B cell (primary cell): ENCODE data around the gene CENPX. TPM values are rescaled to one million over a fixed set of nuclear protein-coding genes. Genes with fewer than 3 reads are reported as not detected.
A peak's percentile ranks its signal among the peaks of the same experiment; 100 is the strongest.

Experiments
- ATAC-seq: fragments of 200-7000 bp; cut with Tn5 transposase; one replicate; pipeline ENCODE4 v1.10.0; 2021; ENCODE audit warnings: low read depth, mild to moderate bottlenecking, moderate number of reproducible peaks, moderate library complexity
- CTCF ChIA-PET: fragments of 350-600 bp; sonication (Branson Sonifier 250); formaldehyde crosslinking; loops from one replicate; lab custom pipeline; 2021; ENCODE audit warnings: antibody characterized with exemption, inconsistent platforms; lab: Charles Lee
- POLR2A ChIA-PET: fragments of 350-600 bp; sonication (Branson Sonifier 250); formaldehyde crosslinking; loops from one replicate; lab custom pipeline; 2021; ENCODE audit warnings: antibody characterized with exemption; lab: Charles Lee
- DNase-seq: peaks from one replicate; pipeline ENCODE4 v3.0.0; 2013
- H2AFZ ChIP-seq: 2 replicates; pipeline ENCODE4 v1.6.1; 2012; ENCODE audit warnings: mild to moderate bottlenecking, low read depth, low read length; ENCODE audit not compliant: insufficient read depth, poor library complexity, severe bottlenecking
- H3K27ac ChIP-seq, 2 donors: 1 replicate in 1 of 2; 2 replicates in 1 of 2; pipeline ENCODE4 v1.5.1; 2012 to 2013; ENCODE audit warnings: low read length in 2 of 2, mild to moderate bottlenecking in 2 of 2, moderate library complexity in 1 of 2
- H3K27me3 ChIP-seq, 4 experiments: fragments of 200-600 bp in 1 of 4; sonication (generic) in 1 of 4; replicated peaks in 1 of 4; 1 replicate in 2 of 4; 2 replicates in 2 of 4; pipeline versions ENCODE4 v1.6.1 to v1.7.0; 2013 to 2016; ENCODE audit warnings: low read length in 3 of 4, mild to moderate bottlenecking in 2 of 4, mixed read lengths in 1 of 4, moderate library complexity in 1 of 4; ENCODE audit not compliant: insufficient read depth in 4 of 4, control insufficient read depth in 3 of 4; ENCODE audit errors: control extremely low read depth in 1 of 4
- H3K36me3 ChIP-seq, 2 experiments: replicated peaks in 1 of 2; 1 replicate in 1 of 2; 2 replicates in 1 of 2; pipeline versions ENCODE4 v1.6.1 to v1.7.1; 2013; ENCODE audit warnings: low read length in 1 of 2; ENCODE audit not compliant: insufficient read depth in 2 of 2, control insufficient read depth in 1 of 2; ENCODE audit errors: control extremely low read depth in 1 of 2, extremely low read depth in 1 of 2
- H3K4me1 ChIP-seq, 2 donors: fragments of 200-600 bp in 1 of 2; sonication (generic) in 1 of 2; 1 replicate in 1 of 2; 2 replicates in 1 of 2; pipeline versions ENCODE4 v1.5.1 to v1.6.1; 2013 to 2017; ENCODE audit warnings: low read length in 2 of 2; ENCODE audit not compliant: control insufficient read depth in 2 of 2, insufficient read depth in 2 of 2
- H3K4me2 ChIP-seq: replicated peaks from 2 replicates; pipeline ENCODE3; 2012; ENCODE audit warnings: mild to moderate bottlenecking, low read depth, low read length; ENCODE audit not compliant: poor library complexity, severe bottlenecking
- H3K4me3 ChIP-seq, 5 experiments: fragments of 200-600 bp in 1 of 5; sonication (generic) in 1 of 5; 1 replicate in 3 of 5; 2 replicates in 2 of 5; pipeline versions ENCODE4 v1.5.1 to v1.7.0; 2011 to 2016; ENCODE audit warnings: low read length in 4 of 5, mild to moderate bottlenecking in 4 of 5, low read depth in 2 of 5, control low read depth in 1 of 5, moderate library complexity in 1 of 5; ENCODE audit not compliant: insufficient read depth in 1 of 5; ENCODE audit errors: control extremely low read depth in 1 of 5, extremely low read depth in 1 of 5
- H3K79me2 ChIP-seq: fragments of 200-600 bp; sonication (generic); one replicate; pipeline ENCODE4 v1.6.0; 2016; ENCODE audit warnings: low read length; ENCODE audit not compliant: control insufficient read depth, insufficient read depth
- H3K9ac ChIP-seq: fragments of 200-600 bp; sonication (generic); 2 replicates; pipeline ENCODE4 v1.6.1; 2017; ENCODE audit warnings: mild to moderate bottlenecking, low read length, moderate library complexity
- H3K9me3 ChIP-seq, 3 donors: one replicate each; pipeline versions ENCODE4 v1.6.1 to v1.7.1; 2013; ENCODE audit warnings: low read length in 2 of 3; ENCODE audit not compliant: control insufficient read depth in 2 of 3, insufficient read depth in 1 of 3; ENCODE audit errors: control extremely low read depth in 1 of 3
- H4K20me1 ChIP-seq: 2 replicates; pipeline ENCODE4 v1.6.0; 2012; ENCODE audit warnings: mild to moderate bottlenecking, low read length; ENCODE audit not compliant: insufficient read depth, control insufficient read depth, poor library complexity, severe bottlenecking
- H3K27ac Mint-ChIP-seq: one replicate; pipeline ENCODE4 v1.8.0; 2021; ENCODE audit warnings: mixed read lengths
- H3K27me3 Mint-ChIP-seq: one replicate; pipeline ENCODE4 v1.8.0; 2021; ENCODE audit warnings: mixed read lengths
- H3K4me1 Mint-ChIP-seq: one replicate; pipeline ENCODE4 v1.8.0; 2021; ENCODE audit warnings: mixed read lengths
- H3K4me3 Mint-ChIP-seq: one replicate; pipeline ENCODE4 v1.8.0; 2021; ENCODE audit warnings: mixed read lengths
- H3K9me3 Mint-ChIP-seq: one replicate; pipeline ENCODE4 v1.8.0; 2022; ENCODE audit warnings: mixed read lengths; ENCODE audit not compliant: insufficient read depth
- EZH2 ChIP-seq: IDR thresholded peaks from 2 replicates; pipeline ENCODE4 v1.6.1; 2012; ENCODE audit warnings: borderline replicate concordance, low read depth, mild to moderate bottlenecking, moderate library complexity, low read length; ENCODE audit not compliant: insufficient read depth, poor library complexity, severe bottlenecking
- WGBS: methylation state at CpG from one replicate; pipeline ENCODE4 v1.1.5; 2013; ENCODE audit warnings: missing lambda C conversion rate; ENCODE audit not compliant: insufficient coverage; 5-methylcytosine and 5-hydroxymethylcytosine counted together
- intact Hi-C: fragments of 100-400 bp; cut with micrococcal nuclease; formaldehyde crosslinking; loops from one replicate; pipeline ENCODE4 v1.10.0; 2022
- polyA plus RNA-seq: library from polyadenylated mRNA; depleted of rRNA; stranded (reverse); fragments of >200 nt; gene quantifications from 2 replicates; pipeline ENCODE4 v1.2.3, GENCODE V29; 2012
- total RNA-seq, 2 donors: library from RNA; stranded (reverse); fragments of 120-200 nt in 1 of 2; gene quantifications; 1 replicate in 1 of 2; 2 replicates in 1 of 2; pipeline versions ENCODE4 v1.2.3 to v1.2.4, GENCODE V29; 2013 to 2022
- TF ChIP-seq, protein P1 (sequence below): fragments of 200-600 bp; IDR thresholded peaks from one replicate; pipeline ENCODE4 v1.8.0; 2022; ENCODE audit warnings: antibody characterized with exemption, mild to moderate bottlenecking

Gene CENPX
- total and polyA plus RNA-seq, 2 donors (not counting 1 experiment from before 2014, with no cell fraction given): 37.0 to 40.1 TPM

DNA sequence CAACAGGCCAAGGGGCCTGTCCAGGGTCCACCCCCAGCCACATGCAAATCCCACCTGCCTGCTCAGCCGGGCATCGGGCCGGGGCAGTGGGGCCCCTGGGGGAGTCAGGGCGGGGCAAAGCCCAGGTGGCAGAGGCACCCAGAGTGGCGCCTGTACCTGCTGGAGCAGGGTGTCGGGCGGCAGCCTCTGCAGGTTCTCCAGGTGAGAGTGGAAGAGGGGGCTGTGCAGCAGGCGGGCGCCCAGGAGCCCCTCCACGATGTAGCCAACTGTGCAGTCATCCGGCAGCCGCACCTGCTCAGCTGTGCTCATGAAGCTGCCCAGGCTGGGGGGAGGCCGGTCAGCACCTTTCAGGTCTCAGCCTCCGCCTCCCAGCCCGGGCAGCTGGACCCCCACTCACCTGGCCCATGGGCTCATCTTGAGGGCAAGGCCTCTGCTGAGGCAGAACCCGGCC, 26.9 kb upstream of the CENPX start:
- Mint-ChIP-seq H3K9me3 (no peaks in the 10 kb centered on the region), H3K27me3 (no peaks in the 10 kb centered on the region), H3K4me3 (peak overlapping the region; percentile 54), H3K4me1 (peaks cover 14% of the 10 kb centered on the region), H3K27ac (no peak overlapping the region)
- H3K4me1 ChIP-seq: peaks cover 20 to 34% of the 10 kb centered on the region in 2 donors
- no peak for ATAC-seq
- no peak overlapping the region for H3K27ac ChIP-seq
- intact Hi-C loops: no loop called here
- TF ChIP-seq, protein P1, sequence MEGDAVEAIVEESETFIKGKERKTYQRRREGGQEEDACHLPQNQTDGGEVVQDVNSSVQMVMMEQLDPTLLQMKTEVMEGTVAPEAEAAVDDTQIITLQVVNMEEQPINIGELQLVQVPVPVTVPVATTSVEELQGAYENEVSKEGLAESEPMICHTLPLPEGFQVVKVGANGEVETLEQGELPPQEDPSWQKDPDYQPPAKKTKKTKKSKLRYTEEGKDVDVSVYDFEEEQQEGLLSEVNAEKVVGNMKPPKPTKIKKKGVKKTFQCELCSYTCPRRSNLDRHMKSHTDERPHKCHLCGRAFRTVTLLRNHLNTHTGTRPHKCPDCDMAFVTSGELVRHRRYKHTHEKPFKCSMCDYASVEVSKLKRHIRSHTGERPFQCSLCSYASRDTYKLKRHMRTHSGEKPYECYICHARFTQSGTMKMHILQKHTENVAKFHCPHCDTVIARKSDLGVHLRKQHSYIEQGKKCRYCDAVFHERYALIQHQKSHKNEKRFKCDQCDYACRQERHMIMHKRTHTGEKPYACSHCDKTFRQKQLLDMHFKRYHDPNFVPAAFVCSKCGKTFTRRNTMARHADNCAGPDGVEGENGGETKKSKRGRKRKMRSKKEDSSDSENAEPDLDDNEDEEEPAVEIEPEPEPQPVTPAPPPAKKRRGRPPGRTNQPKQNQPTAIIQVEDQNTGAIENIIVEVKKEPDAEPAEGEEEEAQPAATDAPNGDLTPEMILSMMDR: no peak
- no peak for TF ChIP-seq EZH2
- H3K79me2 ChIP-seq: peaks cover 29% of the 10 kb centered on the region
- DNase-seq: no peak
- peaks cover 0 to 12% of the 10 kb centered on the region in 2 experiments for H3K36me3 ChIP-seq
- POLR2A ChIA-PET: interaction anchor here (0.8 kb wide), 1 partner anchor 16 kb away, joined by 3 read pairs; the partner anchor contains the start of gene DUS1L
- no peaks in the 10 kb centered on the region for H3K9me3 ChIP-seq
- CTCF ChIA-PET: interaction anchor here (1.0 to 1.7 kb wide), 2 partner anchors 12 to 19 kb away, joined by 3 to 6 read pairs; partner anchors contain the start of gene DCXR
- H3K9ac ChIP-seq: no peak overlapping the region
- no peak overlapping the region for H3K4me3 ChIP-seq
- H3K27me3 ChIP-seq: no peaks in the 10 kb centered on the region
- 89% methylated on average over 15 of the region's 16 CpGs for WGBS
- no peak overlapping the region for H3K4me2 ChIP-seq
- no peak overlapping the region for H2AFZ ChIP-seq
- H4K20me1 ChIP-seq: peaks cover 19% of the 10 kb centered on the region

DNA sequence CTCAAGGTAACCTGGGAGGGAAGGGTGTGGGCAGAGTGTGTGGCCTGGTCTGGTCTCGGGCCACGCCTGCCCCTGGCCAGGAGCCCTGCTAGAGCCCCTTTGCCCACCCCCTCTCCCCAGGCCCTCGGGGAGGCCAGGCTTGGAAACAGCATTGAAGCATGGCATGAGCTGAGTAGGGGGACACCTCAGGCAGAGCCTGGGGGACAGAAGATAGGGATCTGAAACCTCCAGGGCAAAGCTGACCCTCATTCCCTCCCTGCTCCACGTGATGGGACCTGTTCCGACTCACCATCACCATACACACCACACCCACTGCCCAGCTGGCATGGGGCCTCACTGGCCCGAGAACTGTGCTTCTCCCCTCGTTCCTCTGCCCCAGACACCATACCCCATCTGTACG, 26.4 kb upstream of the CENPX start:
- H3K4me2 ChIP-seq: no peak overlapping the region

More for the DNA sequence above, 26.4 kb upstream of the CENPX start:
- Mint-ChIP-seq H3K4me3 (peak overlapping the region; percentile 54), H3K9me3 (no peaks in the 10 kb centered on the region), H3K27ac (no peak overlapping the region), H3K27me3 (no peaks in the 10 kb centered on the region), H3K4me1 (peaks cover 14% of the 10 kb centered on the region)
- H3K27me3 ChIP-seq: no peaks in the 10 kb centered on the region
- WGBS: 91% methylated on average over 7 of the region's 8 CpGs
- peaks cover 0 to 9% of the 10 kb centered on the region in 2 experiments for H3K36me3 ChIP-seq
- no peak overlapping the region for H3K27ac ChIP-seq
- no peak for DNase-seq
- no peaks in the 10 kb centered on the region for H3K9me3 ChIP-seq
- peaks cover 29% of the 10 kb centered on the region for H3K79me2 ChIP-seq
- ATAC-seq: no peak
- TF ChIP-seq, protein P1: no peak
- intact Hi-C loops: no loop called here
- H3K4me1 ChIP-seq: peaks cover 20 to 34% of the 10 kb centered on the region in 2 donors
- H4K20me1 ChIP-seq: peaks cover 19% of the 10 kb centered on the region
- no peak overlapping the region for H3K4me3 ChIP-seq
- no peak overlapping the region for H2AFZ ChIP-seq
- POLR2A ChIA-PET: no interaction called here
- CTCF ChIA-PET: no interaction called here
- H3K9ac ChIP-seq: no peak overlapping the region
